HCT116 (cell line): ENCODE measurements around the gene PRSS53.

ENCODE experiments used
- EZH2 ChIP-seq: fragments of 200-600 bp; sonication (generic); IDR thresholded peaks from 2 replicates; pipeline ENCODE4 v1.6.1; 2017; ENCODE audit warnings: antibody characterized with exemption, mixed run types
- EZH2phosphoT487 ChIP-seq: fragments of 200-600 bp; IDR thresholded peaks from 2 replicates; pipeline ENCODE4 v1.6.1; 2018; ENCODE audit warnings: antibody characterized with exemption, borderline replicate concordance
- POLR2A ChIP-seq: IDR thresholded peaks from 2 replicates; pipeline ENCODE4 v1.7.0; 2011; ENCODE audit warnings: borderline replicate concordance; ENCODE audit not compliant: insufficient read depth, insufficient read length; ENCODE audit errors: extremely low read depth
- POLR2AphosphoS5 ChIP-seq: IDR thresholded peaks from 2 replicates; pipeline ENCODE4 v1.6.1; 2011; ENCODE audit warnings: mild to moderate bottlenecking, low read depth, low read length, moderate library complexity
- RAD21 ChIP-seq: IDR thresholded peaks from 2 replicates; pipeline ENCODE4 v1.6.1; 2012; ENCODE audit warnings: low read depth, mild to moderate bottlenecking
- SP1 ChIP-seq: IDR thresholded peaks from 2 replicates; pipeline ENCODE4 v1.6.1; 2012; ENCODE audit warnings: low read depth
- SRF ChIP-seq: IDR thresholded peaks from 2 replicates; pipeline ENCODE4 v1.6.1; 2012; ENCODE audit warnings: low read depth
- ZFX ChIP-seq: fragments of 450-650 bp; IDR thresholded peaks from 2 replicates; pipeline ENCODE4 v1.6.1; 2017
- ZNF274 ChIP-seq: fragments of 200-500 bp; sonication (Bioruptor generic); IDR thresholded peaks from 2 replicates; pipeline ENCODE4 v1.6.1; 2014; ENCODE audit warnings: mild to moderate bottlenecking, low read depth, low read length, inconsistent platforms
- TF ChIP-seq, protein P1 (sequence below), 3 experiments: fragments of 200-600 bp in 1 of 3; sonication (generic) in 1 of 3; IDR thresholded peaks in 2 of 3; conservative IDR thresholded peaks in 1 of 3; 2 replicates each; pipeline ENCODE4 v1.5.1; 2012 to 2017; ENCODE audit warnings: low read depth in 2 of 3, low read length in 2 of 3, antibody characterized with exemption in 1 of 3, borderline replicate concordance in 1 of 3, control low read depth in 1 of 3, mild to moderate bottlenecking in 1 of 3, mixed read lengths in 1 of 3, mixed run types in 1 of 3, moderate library complexity in 1 of 3; ENCODE audit not compliant: insufficient read depth in 1 of 3
- TF ChIP-seq, protein P2 (sequence below): IDR thresholded peaks from 2 replicates; pipeline ENCODE4 v1.6.1; 2012
- TF ChIP-seq, protein P3 (sequence below): IDR thresholded peaks from 2 replicates; pipeline ENCODE4 v1.6.1; 2012

DNA sequence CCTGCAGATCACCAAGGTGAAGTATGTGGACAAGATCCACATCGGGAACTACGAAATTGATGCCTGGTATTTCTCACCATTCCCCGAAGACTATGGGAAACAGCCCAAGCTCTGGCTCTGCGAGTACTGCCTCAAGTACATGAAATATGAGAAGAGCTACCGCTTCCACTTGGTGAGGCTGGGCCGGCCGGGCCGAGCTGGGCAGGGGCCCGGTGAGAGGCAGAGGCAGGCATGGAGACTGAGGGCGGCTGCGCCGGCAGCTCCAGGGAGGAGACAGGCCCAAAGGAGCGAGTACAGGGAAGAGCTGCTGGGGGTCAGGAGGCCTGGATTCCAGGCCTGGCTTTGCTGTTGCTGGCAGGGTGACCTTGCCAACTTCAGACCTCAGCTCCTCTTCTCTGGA lies 38.4 kb upstream of the PRSS53 start:
- TF ChIP-seq POLR2A (no peak), ZFX (no peak), SRF (no peak), POLR2AphosphoS5 (no peak), EZH2 (no peak), SP1 (no peak), EZH2phosphoT487 (no peak), ZNF274 (no peak), RAD21 (no peak)
- TF ChIP-seq, protein P1, sequence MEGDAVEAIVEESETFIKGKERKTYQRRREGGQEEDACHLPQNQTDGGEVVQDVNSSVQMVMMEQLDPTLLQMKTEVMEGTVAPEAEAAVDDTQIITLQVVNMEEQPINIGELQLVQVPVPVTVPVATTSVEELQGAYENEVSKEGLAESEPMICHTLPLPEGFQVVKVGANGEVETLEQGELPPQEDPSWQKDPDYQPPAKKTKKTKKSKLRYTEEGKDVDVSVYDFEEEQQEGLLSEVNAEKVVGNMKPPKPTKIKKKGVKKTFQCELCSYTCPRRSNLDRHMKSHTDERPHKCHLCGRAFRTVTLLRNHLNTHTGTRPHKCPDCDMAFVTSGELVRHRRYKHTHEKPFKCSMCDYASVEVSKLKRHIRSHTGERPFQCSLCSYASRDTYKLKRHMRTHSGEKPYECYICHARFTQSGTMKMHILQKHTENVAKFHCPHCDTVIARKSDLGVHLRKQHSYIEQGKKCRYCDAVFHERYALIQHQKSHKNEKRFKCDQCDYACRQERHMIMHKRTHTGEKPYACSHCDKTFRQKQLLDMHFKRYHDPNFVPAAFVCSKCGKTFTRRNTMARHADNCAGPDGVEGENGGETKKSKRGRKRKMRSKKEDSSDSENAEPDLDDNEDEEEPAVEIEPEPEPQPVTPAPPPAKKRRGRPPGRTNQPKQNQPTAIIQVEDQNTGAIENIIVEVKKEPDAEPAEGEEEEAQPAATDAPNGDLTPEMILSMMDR (IDR thresholded peaks at IDR 0.05 in 2 of 3, conservative IDR thresholded peaks at IDR 0.05 in 1 of 3; ENCODE audit: borderline replicate concordance in 1 of 3, insufficient read depth in 1 of 3, low read depth in 2 of 3, low read length in 2 of 3): no peak
- TF ChIP-seq, protein P2, sequence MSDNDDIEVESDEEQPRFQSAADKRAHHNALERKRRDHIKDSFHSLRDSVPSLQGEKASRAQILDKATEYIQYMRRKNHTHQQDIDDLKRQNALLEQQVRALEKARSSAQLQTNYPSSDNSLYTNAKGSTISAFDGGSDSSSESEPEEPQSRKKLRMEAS: no peak
- TF ChIP-seq, protein P3, sequence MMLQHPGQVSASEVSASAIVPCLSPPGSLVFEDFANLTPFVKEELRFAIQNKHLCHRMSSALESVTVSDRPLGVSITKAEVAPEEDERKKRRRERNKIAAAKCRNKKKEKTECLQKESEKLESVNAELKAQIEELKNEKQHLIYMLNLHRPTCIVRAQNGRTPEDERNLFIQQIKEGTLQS: no peak
